ENCODE results near the gene LAMTOR2.

GRCh38 chr1:156033011-156033410 is 21.6 kb upstream of the LAMTOR2 start:
- TF ChIP-seq POLR2AphosphoS5 (IDR thresholded peaks at IDR 0.05; ENCODE audit: low read depth, low read length) (no peak), REST (IDR thresholded peaks at IDR 0.05; ENCODE audit: insufficient read depth in 1 of 2, low read depth in 2 of 2, low read length in 2 of 2) (no peak), TAF1 (IDR thresholded peaks at IDR 0.05; ENCODE audit: borderline replicate concordance, insufficient read depth, low read length) (no peak), SIN3A (IDR thresholded peaks at IDR 0.05; ENCODE audit: borderline replicate concordance, insufficient read depth, low read length) (0 out of 2 replicates have a peak, but pooled peaks have one; percentile 29), FOXP2 (optimal IDR thresholded peaks at IDR 0.05; ENCODE audit: borderline replicate concordance, extremely low read depth, extremely low read length, insufficient read depth) (no peak)

Data from PFSK-1 (cell line).